Lung microvascular endothelial cell (primary cell): Measurements from ENCODE around the gene TIMP3. TPM values are rescaled to one million over a fixed set of nuclear protein-coding genes. Genes with fewer than 3 reads are reported as not detected.
"Not testable (repeated sequence)": the region's sequence is repeated elsewhere in the genome, so short reads cannot be mapped to it uniquely, and the experiment has no call there.

Experiments used
- DNase-seq, 2 donors: peaks; one replicate each; pipeline versions ENCODE4 v3.0.0 to v3.0.0-alpha.2; 2010; ENCODE audit warnings: low read depth in 2 of 2
- total RNA-seq: library from RNA; depleted of rRNA; stranded (reverse); fragments of >200 nt; gene quantifications from 2 replicates; pipeline ENCODE4 v1.2.1, GENCODE V29; 2014

The TIMP3 gene
- 96.5 and 479 TPM in 2 replicates for total RNA-seq

DNA sequence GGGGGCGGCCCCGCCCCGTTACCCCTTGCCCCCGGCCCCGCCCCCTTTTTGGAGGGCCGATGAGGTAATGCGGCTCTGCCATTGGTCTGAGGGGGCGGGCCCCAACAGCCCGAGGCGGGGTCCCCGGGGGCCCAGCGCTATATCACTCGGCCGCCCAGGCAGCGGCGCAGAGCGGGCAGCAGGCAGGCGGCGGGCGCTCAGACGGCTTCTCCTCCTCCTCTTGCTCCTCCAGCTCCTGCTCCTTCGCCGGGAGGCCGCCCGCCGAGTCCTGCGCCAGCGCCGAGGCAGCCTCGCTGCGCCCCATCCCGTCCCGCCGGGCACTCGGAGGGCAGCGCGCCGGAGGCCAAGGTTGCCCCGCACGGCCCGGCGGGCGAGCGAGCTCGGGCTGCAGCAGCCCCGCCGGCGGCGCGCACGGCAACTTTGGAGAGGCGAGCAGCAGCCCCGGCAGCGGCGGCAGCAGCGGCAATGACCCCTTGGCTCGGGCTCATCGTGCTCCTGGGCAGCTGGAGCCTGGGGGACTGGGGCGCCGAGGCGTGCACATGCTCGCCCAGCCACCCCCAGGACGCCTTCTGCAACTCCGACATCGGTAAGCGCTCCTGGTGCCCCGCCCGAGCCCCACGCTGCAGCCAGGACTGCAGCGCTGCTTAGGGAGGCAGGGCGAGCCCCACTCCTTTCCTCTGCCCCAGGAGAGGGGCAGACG, at the start of gene TIMP3:
Gene TIMP3 (plus strand): TSS at position 169 of the 700 bp plus-strand sequence. CDS start 297 bp downstream, at position 466.
- DNase-seq: peak; percentile 57 to 90

DNA sequence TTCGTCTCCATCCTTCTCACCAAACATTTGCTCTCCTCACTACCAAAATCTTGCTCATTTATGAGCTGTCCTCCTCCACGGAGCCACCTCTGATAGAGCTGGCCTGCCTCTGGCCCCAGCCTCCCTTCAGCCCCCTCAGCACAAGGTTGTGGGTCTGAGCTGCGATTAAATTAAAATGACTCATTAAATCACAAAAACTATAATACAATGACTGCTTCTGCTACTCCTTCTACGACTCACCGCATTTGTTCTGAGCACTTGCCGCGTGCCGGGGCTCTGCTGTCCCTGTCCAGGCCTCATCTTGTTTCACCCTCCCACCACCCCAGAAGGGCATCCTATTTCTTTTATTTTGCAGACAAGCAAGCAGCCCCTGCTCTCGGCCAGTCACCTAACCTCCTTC, 49.2 kb upstream of the TIMP3 start:
- no peak for DNase-seq

DNA sequence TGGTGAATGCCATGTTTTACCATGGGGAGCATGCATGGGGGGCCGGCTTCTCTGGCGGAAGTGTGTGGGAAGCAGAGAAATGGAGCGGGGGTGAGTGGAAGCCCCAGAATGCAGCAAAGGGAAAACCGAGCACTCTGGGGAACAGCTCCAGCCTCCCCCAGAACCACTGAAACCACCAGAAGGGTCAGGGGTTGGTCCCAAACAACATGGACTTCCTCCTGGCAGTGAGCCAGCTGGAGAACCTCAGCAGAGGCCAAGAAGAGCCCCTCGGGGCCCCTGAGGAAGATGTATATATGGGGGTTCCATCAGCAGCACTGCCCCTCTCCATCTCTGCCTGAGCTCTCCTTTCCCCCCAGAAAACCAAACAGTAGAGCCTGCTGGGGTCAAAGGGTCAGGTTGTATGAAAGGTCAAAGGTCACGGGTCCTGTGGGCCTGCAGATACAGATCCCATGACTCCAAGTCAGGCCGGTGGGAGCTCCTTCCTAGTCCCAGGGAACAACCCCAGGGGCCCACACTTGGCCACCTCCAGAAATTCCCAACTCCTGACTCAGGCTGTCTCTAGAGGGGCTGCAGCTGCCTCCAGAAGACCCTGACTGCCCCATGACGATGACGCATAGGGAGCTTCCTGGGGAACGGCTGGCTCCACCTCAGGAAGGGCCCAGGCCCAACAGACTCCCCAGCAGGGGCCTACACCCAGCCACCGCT, 48.5 kb upstream of the TIMP3 start:
- peak in 1 of 2 donors; percentile 23 for DNase-seq

DNA sequence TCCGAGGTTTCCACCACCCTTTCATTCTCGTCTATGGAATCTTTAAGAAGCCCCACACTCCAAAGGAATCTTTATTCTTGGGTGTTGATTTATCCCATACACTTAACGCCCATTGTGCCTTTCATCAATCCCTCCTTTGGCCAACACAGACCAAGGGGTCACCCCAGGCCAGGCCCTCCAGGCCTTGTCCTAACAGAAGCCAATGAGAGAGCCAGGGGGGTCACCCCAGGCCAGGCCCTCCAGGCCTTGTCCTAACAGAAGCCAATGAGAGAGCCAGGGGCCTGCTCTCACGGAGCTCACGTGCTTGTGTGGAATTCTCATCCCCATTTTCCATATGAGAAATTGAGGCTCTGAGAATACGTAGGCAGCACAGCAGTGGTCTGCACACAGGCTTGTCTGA, 47.9 kb upstream of the TIMP3 start:
- DNase-seq: no peak

DNA sequence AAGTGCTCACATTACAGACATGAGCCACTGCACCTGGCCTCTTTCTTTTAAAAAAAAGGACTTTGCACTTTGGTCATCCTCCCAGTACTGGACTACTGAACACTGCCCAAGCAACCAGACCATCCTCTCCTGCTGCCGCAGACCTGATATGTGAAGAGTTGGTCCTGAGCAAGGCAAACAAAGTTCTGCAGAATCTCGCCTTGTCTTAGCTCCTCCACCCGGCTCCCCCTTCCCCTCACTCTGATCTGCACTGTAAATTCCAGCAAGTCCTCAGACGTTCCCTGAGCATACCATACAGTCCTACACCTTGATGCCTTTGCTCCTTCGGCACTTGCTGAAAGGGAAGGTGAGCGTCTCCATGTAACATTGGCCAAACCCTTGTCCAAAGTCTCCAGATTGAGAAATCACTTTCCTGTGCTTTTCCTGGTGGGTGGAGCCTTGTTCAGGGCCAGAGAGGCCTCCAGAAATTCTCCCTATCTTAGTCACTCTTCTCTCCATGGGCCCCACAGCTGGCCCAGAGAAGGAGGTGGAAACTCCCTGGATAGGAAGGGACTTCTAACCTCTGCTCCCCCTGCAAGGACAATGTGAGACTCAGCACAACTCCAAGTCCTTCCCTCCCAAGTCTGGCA, 47.0 kb upstream of the TIMP3 start:
- peak in 1 of 2 donors; percentile 76 for DNase-seq

DNA sequence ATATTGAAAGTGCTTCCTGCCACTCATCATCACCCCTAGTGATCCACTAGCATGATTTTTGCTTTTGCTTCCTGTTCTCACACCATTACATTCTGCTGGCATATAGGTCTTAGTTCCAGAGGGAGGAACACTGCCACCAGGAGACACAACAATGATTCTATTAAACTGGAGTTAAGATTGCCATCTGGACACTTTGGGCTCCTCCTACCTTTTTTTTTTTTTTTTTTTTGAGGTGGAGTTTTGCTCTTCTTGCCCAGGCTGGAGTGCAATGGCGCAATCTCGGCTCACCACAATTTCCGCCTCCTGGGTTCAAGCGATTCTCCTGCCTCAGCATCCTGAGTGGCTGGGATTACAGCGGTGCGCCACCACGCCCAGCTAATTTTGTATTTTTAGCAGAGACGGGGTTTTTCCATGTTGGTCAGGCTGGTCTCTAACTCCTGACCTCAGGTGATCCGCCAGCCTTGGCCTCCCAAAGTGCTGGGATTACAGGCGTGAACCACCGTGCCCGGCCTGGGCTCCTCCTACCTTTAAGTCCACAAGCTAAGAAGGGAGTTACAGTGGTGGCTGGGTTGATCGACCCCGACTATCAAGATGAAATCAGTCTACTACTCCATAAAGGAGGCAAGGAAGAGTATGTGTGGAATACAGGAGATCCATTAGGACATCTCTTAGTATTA, 44.3 kb upstream of the TIMP3 start:
- DNase-seq: not testable (repeated sequence)

DNA sequence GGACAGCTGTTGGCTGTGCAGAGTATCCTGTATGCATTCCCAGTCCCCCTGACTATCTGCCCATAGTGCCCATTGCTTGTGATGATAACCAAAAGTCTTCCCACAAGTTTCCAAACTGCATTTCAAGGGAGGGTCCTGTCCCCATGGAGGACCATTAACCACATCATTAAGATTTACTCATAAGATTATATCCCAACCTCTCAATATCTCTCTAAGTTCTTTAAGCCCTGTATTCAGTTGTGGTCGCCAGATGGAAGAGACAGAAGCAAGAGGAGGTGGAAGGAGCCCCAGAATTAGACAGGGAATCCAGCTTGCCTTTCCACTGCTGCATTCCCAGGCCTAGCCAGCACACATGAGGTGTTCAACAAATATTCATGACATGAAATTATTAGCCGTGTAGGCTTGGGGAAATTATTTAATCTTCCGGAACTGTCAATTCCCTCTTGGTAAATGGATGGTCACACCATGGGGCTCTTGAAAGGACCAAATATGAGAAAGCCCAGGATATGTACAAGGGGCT, 42.6 kb upstream of the TIMP3 start:
- no peak for DNase-seq

DNA sequence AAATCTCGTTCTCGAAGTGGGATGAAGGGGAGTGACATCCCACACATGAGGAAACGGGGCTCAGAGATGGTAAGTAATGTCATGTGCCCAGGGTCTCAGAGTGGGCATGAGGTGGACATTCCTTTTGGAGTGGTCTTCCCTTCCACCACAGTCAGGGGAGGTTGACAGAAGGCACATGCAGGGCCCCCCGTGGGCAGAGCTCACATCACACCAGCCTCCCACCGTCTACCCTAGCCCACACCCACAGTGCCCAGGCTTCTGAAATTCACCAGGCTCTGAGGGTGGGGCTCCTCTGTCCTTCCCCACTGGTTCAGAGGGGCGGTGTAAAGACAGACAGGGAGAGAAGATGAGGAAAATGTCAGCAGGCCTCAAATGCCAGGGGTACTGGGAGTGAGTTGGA, 41.1 kb upstream of the TIMP3 start:
- DNase-seq: no peak

DNA sequence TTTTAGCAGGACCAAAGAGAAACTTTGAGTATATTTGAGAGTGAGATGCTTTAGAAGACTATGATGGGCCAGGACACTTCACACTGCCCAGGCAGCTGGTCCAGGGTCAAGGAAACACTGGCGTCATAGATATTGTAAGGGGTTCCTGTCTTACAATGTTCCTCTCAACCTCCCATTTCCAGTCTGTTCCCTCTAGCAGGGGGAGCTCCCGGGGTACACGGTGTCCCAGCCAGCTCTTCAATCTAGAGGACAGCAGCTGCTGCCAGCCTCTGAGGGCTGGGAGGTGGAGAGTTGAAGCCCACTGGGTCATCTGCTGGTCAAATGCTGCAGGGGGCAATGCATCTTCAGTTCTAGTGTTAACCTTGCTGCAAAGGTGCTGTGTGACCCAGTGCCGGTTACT, 40.7 kb upstream of the TIMP3 start:
- peak in 1 of 2 donors; percentile 66 for DNase-seq

DNA sequence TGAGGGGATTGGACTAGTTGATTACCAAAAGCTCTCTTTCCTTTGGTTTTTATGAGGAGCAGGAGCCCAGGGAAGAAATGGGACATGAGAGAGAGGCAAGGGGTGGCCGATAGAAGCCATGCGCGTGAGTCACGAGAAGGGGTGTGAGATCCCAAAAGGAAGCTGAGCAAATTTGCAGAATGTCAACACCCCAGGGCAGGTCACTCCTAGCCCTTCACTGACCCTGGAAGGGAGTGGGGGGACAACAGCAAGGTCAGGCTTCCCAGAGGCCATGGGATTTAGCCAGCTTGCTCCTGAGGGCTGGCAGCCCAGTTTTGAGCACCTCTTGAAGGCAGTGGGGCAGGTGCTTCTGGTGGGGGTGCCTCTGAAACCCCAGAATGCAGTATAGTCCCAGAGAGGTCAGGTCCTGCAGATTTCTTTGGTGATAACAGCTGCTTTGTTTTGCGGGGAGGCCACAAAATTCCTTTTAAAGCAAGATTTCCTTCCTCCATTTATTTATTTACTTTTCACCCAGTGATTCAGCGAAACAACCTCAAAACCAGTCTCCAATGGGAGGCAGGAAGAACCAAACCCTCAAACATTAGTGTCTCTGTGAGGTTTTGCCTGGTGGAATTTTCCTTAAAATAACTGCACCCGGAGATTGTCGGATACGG, 40.1 kb upstream of the TIMP3 start:
- DNase-seq: peak in 1 of 2 donors; percentile 67

DNA sequence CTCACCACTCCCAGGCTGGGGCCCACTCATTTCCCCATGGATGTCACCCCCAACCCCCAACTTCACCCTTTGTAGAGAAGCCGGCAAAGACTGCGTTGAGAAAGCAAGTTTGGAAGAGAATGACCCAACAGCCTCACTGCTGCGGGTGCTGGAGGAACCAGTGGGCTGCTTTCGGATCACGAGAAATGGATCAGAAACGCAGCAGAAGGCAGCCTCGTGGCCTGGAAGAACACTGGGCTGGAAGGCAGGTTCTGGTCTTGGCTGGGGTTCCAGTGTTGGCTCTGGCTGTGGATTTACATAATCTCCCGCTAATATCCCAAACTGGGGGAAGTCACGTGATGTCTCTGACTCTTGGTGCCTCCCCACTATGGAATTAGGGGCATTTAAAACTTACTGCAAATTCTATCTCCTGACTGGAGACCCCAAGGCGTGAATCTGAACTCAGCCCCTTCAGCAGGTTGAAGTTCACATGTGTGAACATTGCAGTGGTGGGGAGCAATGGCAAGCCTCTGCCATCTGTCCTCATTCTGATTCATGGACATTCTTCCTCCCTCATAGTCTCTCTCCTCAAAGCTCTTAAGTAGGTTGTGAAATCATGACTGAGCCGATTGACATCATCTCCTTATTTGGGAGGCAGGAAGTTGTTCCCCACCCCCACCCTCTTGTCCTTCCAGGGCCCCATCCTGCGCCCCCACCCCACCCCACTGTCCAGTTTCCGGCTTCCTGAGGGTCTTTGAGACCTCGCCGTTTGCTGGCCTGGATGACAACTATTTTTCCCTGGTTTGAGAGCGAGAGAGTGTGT, 37.0 kb upstream of the TIMP3 start:
- DNase-seq: peak in 1 of 2 donors; percentile 73

DNA sequence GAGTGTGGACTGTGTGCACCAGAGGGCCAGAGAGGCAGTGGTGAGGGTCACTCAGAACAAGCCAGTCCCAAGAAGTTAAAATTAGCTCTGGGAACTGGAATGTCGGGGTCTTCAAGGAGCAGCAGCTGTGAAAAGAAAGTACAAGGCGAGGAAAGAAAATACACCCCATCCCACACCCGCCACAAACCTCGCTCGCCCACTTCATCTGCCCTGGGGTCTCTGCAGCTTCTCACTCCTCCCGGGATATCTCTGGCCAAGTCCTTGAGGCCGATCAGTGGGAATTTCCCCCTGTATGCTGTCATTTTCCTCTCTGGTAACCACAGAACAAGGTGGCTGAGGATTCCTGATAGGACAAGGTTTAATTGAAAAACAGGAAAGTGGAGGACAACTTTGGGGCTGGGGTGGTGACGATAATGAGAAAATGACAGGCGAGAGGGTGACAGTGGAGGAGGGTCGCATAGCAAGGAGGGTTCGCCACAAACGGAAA, 36.3 kb upstream of the TIMP3 start:
- DNase-seq: peak in 1 of 2 donors; percentile 63

DNA sequence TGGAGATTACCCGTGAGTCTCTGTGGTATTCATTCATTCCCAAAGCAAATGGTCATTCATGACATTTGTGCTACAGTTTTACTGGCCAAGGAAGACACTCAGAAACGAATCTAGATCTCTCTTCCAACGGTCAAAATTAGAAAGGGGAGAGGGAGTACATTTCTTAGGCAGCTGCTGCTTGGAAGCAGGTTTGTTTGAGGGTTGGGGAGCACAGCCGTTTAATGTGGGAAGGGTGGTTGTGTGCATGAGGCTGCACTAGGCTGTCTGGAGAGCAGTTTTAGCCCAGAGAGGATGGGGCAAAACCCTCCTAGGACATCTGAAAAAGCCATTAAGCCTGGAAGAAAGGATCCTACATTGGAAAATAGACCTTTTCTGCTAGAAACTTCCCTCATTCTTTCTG, 29.7 kb upstream of the TIMP3 start:
- DNase-seq: no peak

DNA sequence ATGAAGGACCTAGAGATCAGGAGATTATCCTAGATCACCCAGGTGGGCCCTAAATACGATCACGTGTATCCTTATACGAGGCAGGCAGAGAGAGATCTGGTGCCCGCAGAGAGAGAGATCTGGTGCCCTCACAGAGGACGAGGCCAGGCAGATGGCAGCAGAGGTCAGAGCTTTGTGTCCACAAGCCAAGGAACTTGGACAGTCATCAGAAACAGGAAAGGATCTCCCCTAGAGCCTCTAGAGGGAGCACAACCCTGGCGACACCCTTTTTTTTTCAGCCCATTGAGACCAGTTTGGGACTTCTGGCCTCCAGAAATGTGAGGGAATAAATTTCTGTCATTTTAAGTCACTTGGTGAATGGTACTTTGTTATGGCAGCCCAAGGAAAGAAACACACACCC, 25.5 kb upstream of the TIMP3 start:
- no peak for DNase-seq

DNA sequence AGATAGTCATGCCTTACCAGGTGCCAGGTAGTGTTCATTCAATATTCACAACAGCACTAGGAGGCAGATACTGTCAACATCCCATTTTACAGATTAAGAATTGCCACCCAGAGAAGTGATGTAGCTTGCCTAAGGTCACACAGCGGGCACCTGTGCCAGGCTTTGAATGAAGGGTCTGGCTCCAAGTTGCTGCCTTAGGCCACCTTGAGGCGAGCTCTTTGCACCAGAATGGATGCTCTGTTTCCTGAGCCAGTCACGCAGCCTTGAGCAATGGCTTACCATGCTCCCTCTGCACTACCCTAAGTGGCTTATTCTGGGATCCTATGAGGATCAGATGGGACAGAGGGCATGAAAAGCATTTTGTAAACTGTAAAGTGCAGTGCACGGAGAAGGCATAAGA, 25.1 kb upstream of the TIMP3 start:
- peak in 1 of 2 donors; percentile 20 for DNase-seq

DNA sequence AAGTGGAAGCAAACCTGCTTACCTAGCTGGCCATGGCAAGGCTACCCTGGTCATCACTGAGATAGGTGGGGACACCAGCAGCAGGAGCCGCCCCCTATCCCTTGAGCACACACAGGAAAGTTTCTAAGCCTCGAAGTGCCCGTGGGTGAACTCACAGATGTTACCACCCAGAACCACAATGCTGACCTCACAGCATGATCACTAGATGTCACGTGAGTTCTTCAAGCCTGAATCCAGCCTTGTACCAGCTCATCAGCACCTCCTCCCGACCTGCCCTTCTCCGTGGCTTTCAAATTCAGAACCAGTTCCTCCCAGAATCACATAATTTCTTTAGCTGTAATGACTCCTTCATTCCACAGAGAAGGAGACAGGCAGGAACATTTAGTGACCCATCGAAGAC, 24.7 kb upstream of the TIMP3 start:
- no peak for DNase-seq

DNA sequence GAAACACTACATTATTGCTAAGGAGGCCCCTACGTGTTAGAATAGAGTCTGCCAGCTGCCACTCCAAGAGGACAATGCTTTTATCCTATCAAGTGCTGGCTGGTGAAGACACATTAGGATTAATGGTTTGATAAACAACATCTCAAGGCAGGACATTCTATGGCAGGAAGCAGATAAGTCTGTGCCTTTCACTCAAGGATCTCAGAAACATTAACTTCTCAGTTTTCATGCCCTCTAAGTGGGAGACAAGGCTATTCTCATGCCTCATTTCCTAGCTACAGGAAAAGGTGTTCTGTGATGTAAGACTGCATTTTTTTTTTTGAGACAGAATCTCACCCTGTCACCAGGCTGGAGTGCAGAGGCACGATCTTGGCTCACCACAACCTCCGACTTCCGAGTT, 23.5 kb upstream of the TIMP3 start:
- DNase-seq: peak in 1 of 2 donors; percentile 76

DNA sequence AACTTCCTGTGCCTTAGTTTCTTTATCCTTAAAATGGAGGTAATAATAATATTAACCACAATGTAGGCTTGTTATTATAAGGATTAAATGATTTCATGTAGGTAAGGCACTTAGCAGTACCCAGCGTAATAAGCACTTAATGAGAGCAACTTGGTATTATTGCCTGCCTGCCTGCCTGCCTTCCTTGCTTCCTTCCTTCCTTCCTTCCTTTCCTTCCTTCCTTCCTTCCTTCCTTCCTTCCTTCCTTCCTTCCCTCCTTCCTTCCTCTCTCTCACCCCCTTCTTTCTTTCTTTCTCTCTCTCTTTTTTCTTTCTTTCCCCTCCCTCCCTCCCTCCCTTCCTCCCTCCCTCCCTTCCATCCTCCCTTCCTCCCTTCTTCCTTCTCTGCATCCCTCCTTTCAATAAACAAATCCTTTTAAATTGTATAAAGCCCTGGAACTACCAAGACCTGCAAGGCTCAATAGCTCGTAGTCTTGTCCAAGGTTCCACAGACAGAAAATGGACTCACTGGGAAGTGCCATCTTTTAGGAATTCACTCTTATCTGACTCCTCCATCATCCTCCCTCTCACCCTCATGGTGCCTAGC, 20.7 kb upstream of the TIMP3 start:
- no peak for DNase-seq

DNA sequence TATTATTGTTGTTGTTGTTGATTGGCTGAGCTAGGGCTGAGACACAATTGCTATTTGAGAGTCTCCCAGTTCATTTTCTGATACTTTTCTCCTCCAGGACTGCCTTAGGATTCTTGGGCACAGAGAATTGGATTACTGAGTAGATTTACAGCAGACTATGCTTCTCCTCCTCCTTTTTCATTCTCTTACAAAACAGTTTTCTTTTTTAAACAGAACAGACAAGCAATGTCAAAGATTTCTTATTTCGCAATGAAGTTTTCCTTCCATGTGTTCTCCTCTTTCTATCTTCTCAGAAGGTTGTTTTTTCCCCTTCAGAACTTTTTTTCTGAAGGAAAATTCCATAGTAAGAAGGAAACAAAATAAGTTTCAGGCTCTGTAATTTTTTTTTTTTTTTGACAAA, 19.8 kb upstream of the TIMP3 start:
- DNase-seq: no peak
